Left forelimb (tissue), 1 donor: ENCODE data around the gene ALDH1L1.
A peak's percentile ranks its signal among the peaks of the same experiment; 100 is the strongest.

Experiments used
- DNase-seq: peaks from one replicate; pipeline ENCODE4 v3.0.0-alpha.2; 2018; ENCODE audit warnings: low spot score

The ALDH1L1 gene

DNA sequence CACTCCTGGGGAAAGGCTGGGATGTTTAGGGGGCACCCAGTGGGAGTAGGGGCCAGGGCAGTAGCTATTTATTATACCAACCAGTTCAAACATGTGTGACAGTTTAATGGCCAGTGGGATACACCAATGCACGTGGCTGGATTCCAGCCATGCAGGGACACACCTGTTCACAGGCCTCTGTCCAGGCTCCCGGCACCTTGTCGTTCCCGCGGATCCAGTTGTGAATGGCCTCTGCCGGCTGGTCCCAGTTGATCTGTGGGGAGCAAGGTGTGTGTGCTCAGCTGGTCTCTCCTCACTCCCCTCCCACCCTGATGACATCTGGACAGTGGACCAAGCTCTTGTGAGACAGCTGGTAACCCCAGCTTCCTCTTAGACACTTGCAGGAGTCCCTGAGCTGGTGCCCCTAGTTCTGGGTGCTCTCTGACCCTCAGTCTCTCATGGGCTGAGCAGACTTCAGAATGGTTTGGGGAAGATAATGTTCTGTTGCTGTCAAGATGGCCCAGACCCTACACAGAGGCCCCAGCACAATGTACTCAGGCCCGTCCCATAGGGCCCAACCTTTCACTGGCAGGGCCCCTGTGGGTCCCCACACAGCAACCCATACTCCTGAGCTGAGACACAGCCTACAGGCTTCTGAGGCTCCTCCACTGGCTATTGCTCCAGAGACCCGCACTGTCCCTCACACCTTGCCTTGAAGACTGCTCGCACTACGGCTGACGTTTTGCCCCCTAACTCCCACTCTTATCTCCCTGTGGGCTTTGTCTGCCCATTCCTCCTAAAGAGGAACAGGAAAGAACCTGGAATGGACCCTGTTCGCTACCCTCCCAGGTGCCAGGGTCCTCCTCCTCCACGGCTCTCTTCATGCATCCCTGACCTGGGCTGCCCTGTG lies 25.8 kb downstream of the ALDH1L1 start:
- DNase-seq = peak; percentile 59

- DNase-seq = no peak
Measured at GRCh38 chr3:126153695-126154360, 26.6 kb downstream of the ALDH1L1 start.

DNA sequence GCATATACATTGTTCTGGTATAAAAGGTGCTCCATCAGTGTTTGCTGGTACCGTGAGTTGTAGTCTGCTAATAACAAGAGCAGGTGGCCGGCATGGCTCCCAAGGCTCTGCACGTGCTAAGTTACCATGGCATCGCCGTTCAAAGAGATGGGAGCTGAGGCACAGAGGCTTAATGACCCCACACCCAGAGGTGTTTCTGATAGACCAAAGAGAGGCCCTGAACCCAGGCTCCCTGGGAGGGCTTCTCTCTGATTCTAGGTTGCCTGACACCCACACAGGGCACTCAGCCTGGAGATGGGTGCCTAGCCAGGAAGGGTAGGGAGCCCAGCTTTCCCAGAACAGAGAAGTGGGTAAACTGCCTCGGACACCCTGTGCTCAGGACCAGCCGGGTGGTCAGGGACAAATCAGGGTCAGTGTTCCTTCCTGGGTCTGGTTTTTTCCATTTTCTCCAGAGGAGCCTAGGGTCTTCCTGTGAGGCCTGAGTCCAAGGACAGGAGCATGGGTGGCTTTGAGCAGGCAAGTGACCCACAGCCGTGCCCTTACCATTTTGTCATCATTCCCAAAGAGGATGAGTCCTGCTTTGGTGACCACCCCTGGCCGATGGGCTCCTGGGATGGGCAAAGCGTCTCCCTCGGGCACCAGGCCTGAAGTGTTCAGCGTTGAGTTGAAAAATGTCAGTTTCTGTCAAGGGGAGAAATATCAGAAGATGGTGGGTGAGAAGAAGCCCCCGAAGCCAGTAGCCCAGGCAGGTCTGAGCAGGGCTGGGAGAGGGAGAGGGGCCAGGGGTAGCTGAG lies 27.3 kb downstream of the ALDH1L1 start:
- DNase-seq = no peak

DNA sequence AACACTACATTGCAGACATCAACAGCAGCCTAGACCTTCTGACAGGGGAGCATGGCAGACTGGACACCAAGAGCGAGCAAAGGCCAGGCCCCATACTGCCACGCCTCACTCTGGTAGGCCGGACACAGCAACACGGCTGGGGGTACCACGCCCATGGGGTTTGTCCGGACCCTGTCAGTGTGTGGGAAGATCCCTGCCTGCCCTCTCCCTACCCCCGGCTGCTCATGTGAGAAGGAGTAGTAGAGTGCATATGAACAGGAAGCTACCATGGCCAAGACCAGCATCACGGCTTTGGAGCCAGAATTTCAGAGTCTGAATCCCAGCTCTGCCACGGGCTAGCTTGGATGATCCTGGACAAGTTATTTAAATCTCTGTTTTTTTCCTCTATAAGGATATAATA lies 27.9 kb downstream of the ALDH1L1 start:
- DNase-seq = no peak

GRCh38 chr3:126151562-126152302 lies 28.7 kb downstream of the ALDH1L1 start:
- no peak for DNase-seq

DNA sequence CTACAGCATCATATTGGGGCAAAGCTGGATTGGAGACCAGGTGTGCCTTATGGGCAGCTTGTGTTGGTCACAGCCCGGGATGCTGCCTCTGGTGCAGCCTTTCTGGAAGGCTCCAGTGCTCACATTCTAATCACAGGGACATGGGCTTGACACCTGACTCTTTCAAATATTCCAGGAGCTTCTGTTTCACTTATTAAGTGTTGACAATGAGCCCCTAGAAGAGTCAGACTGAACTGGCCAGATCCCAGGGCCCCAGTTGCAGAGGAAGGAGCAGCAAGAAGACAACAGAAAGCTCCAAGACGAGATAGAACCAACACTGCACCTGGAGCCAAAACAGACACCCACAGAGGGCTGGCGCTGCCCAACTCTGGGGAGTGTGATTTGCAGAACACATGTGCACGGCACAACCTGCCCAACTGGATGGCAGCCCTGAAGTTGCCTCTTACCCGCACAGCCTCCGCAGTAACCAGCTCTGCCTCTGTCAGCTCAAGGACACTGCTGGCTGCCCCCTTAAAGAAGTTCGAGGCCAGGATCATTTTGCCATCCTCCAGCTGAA lies 30.3 kb downstream of the ALDH1L1 start:
- no peak for DNase-seq

- no peak for DNase-seq
Measured at GRCh38 chr3:126149256-126149902, 31.0 kb downstream of the ALDH1L1 start.

DNA sequence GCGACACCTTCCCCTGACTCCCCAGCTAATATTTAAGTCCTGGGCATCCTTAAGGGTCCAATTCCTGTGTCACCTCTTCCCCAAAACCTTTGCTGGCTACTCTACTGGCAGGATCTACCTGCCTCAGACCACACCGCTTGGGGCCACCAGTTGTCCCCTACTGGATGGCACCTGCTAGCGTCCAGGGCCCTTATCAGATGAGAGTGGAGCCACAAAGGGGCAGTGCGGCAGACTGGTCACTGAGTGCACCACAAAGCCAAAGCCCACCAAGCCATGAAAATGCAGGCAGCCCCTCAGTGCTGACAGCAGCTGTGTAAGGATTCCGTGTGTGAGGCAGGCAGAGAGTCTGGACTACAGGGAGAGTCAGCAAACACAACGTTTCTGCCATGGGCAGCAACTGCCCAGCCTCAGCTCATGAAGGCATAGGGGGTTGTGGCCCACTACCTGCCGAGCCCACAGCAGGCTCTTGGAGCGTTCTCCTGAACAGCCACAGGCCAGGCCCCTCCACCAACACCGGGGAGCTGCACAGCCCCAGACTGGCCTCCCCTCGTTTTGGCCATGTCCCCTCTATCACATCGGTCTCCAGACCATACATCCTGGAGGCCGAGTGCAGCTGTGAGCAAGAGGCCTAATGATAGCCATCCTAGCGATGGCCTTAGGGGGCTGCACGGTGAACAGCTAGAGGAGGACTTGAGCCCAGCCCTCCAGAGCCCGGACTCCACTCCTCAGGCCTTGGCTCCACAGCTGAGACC lies 32.3 kb downstream of the ALDH1L1 start:
- no peak for DNase-seq

- no peak for DNase-seq
Measured at GRCh38 chr3:126147147-126147931, 33.0 kb downstream of the ALDH1L1 start.

GRCh38 chr3:126146525-126147146 lies 33.8 kb downstream of the ALDH1L1 start:
- DNase-seq = no peak

- DNase-seq = peak; percentile 34
Measured at GRCh38 chr3:126146034-126146433, 34.4 kb downstream of the ALDH1L1 start.

DNA sequence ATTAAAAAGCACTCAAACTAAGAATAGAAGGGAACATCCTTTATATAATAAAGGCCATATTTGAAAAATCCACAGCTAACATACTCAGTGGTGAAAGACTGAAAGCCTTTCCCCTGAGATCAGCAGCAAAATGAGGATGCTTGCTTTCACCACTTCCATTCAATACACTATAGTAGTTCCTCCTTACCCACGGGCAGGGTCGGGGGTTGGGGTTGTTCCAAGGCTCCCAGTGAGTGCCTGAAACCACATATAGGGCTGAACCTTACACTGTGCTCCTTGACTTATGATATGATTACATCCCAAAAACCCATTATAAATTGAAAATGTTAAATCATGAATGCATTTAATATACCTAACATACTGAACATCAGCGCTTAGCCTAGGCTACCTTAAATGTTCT lies 37.7 kb downstream of the ALDH1L1 start:
- no peak for DNase-seq

GRCh38 chr3:126137490-126138130 lies 42.8 kb downstream of the ALDH1L1 start:
- DNase-seq = peak; percentile 31

DNA sequence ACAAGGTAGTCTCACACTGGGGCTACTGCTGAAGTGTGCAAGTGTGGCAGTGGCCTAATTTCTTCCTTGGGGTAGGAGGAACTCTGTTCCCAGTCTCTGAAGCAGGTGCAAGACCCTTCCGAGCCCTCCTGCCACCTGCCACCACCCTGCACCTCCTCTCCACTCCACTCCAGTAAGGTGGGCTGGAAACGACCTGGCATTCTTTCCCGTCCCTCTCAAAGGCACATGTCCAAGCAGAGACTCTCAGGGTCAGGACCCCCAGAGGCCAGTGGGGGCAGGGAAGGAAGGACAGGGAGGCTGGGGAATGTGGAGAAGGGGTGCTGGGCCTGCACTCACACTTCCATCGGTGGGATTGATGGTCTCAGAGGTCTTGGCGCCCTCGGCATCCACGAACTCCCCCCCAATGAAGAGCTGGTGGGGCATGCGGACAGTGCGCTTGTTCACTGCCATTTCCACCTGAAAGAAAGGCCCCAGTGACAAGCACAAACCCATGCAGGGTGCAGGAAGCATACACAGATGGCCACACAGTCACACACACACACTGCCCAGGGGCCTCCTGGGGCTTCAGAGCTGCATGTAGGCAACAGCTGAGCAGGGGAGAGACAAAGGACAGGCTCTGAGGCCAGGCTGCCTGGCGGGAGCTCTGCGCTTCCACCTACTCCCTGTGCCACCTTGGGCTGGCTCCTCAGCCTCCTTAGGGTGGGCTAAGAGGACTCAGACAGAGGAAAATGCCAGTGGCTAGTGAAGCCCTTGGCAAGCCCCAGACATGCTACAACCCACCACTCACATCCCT lies 43.8 kb downstream of the ALDH1L1 start:
- DNase-seq = peak; percentile 54

DNA sequence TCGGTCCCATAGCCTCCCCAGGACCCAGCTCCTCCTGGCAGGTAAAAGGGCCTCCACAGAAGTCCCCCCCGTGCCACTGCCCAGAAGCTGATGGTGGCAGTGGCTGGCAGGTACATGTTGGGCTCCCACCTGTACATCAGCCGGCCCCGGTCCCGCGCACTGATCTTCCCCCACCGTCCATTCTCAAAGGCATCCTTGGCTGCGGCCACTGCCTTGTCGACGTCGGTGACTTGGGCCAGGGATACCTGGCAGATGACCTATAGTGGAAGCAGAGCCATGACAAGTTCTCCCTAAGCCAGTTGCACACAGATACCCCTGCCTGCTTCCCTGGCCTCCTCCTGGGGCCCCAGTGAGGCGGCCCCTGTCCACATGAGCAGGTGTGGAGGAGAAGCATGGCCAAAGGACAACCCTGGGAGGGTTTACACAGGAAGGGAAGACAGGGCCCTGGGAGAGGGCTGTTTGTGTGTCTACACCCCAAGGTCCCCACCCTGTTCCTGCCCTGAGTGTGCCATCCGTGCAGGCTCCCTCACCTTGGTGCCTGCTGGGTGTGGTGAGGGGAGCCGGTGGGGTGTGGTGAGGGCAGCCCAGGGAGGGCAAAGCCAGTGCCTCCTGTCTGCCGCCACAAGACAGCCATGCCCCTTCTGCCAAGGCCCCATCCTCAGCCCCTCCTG lies 44.8 kb downstream of the ALDH1L1 start:
- DNase-seq = peak; percentile 61

DNA sequence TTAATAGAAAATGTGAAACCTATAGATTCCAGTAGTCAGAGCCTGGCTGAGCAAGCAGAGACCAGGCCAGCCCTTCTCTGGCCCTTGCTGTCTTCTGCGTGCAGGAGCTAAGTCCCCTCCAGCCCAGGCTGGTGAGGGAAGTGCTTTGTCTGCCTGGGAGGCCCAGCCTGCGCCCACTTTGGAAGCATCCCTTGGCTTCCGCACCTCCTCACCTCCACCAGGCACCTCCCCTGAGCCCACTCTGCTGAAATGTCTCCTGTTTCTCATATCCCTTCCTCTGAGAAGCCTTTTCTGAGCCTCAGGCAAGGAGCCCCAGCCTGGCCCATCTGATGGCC lies 45.3 kb downstream of the ALDH1L1 start:
- DNase-seq = peak; percentile 56
